Keratinocyte (primary cell): ENCODE data around the gene FBLIM1. TPM values are rescaled to one million over a fixed set of nuclear protein-coding genes. Genes with fewer than 3 reads are reported as not detected.

Experiments used
- DNase-seq: peaks from one replicate; pipeline ENCODE4 v3.0.0-alpha.2; 2011; ENCODE audit warnings: low read depth, missing footprints, low spot score
- FAIRE-seq: peaks from 2 replicates; lab custom pipeline; 2011; peaks lifted over from hg19 to GRCh38; lab: Jason Lieb, UNC
- H2AFZ ChIP-seq: 2 replicates; pipeline ENCODE4 v1.6.0; 2012; ENCODE audit warnings: low read length, control low read depth, inconsistent platforms; ENCODE audit not compliant: control insufficient read depth
- H3K27ac ChIP-seq: 2 replicates; pipeline ENCODE4 v1.5.1; 2011; ENCODE audit warnings: low read length; ENCODE audit not compliant: control insufficient read depth, insufficient read depth
- H3K27me3 ChIP-seq: 3 replicates; pipeline ENCODE4 v1.6.0; 2011; ENCODE audit warnings: low read length; ENCODE audit not compliant: control insufficient read depth, insufficient read depth; ENCODE audit errors: extremely low read depth
- H3K36me3 ChIP-seq, 2 experiments: 2 replicates in 1 of 2; 3 replicates in 1 of 2; pipeline ENCODE4 v1.5.1; 2011; ENCODE audit warnings: low read length in 2 of 2, mild to moderate bottlenecking in 1 of 2; ENCODE audit not compliant: control insufficient read depth in 2 of 2, insufficient read depth in 2 of 2; ENCODE audit errors: extremely low read depth in 1 of 2
- H3K4me1 ChIP-seq: 3 replicates; pipeline ENCODE4 v1.5.1; 2011; ENCODE audit warnings: low read length; ENCODE audit not compliant: control insufficient read depth, insufficient read depth; ENCODE audit errors: extremely low read depth
- H3K4me2 ChIP-seq: 3 replicates; pipeline ENCODE4 v1.6.0; 2011; ENCODE audit warnings: low read depth, low read length; ENCODE audit not compliant: control insufficient read depth, insufficient read depth; ENCODE audit errors: extremely low read depth
- H3K4me3 ChIP-seq, 3 experiments: fragments of 200-600 bp in 1 of 3; sonication (generic) in 1 of 3; 2 replicates in 2 of 3; 3 replicates in 1 of 3; pipeline ENCODE4 v1.5.1; 2011 to 2016; ENCODE audit warnings: low read length in 3 of 3, mild to moderate bottlenecking in 3 of 3, control low read depth in 2 of 3, inconsistent platforms in 1 of 3, low read depth in 1 of 3, mixed read lengths in 1 of 3, mixed run types in 1 of 3, moderate library complexity in 1 of 3; ENCODE audit not compliant: control insufficient read depth in 2 of 3, insufficient read depth in 2 of 3; ENCODE audit errors: extremely low read depth in 1 of 3
- H3K79me2 ChIP-seq: 2 replicates; pipeline ENCODE4 v1.6.0; 2012; ENCODE audit warnings: low read length; ENCODE audit not compliant: control insufficient read depth, insufficient read depth
- H3K9ac ChIP-seq: 3 replicates; pipeline ENCODE4 v1.6.0; 2011; ENCODE audit warnings: low read length; ENCODE audit not compliant: control insufficient read depth, insufficient read depth; ENCODE audit errors: extremely low read depth
- H3K9me1 ChIP-seq: 3 replicates; pipeline ENCODE4 v1.6.0; 2011; ENCODE audit warnings: low read length; ENCODE audit not compliant: control insufficient read depth, insufficient read depth; ENCODE audit errors: extremely low read depth
- H3K9me3 ChIP-seq: 2 replicates; pipeline ENCODE4 v1.5.1; 2012; ENCODE audit warnings: low read depth, low read length; ENCODE audit not compliant: control insufficient read depth
- H4K20me1 ChIP-seq: 3 replicates; pipeline ENCODE4 v1.6.0; 2011; ENCODE audit warnings: low read length; ENCODE audit not compliant: control insufficient read depth, insufficient read depth; ENCODE audit errors: extremely low read depth
- EZH2 ChIP-seq: IDR thresholded peaks from one replicate; pipeline ENCODE4 v1.6.1; 2012; ENCODE audit warnings: inconsistent platforms, mild to moderate bottlenecking, low read length, moderate library complexity
- dilution Hi-C: fragments of 300-500 bp; cut with MboI; formaldehyde crosslinking; loops from one replicate; pipeline ENCODE4 v1.7.0; 2020; ENCODE audit warnings: low sequenced_read_pairs; ENCODE audit not compliant: extremely low pct_ligation_motif_present
- polyA plus RNA-seq, 5 experiments: library from polyadenylated mRNA; depleted of rRNA in 3 of 5; stranded (reverse) in 3 of 5; stranded (forward) in 1 of 5; unstranded in 1 of 5; fragments of >200 nt; gene quantifications; 1 replicate in 1 of 5; 2 replicates in 3 of 5; 3 replicates in 1 of 5; pipeline versions ENCODE4 v1.2.1 to v1.2.3, GENCODE V29; 2011 to 2012; ENCODE audit warnings: missing spikeins in 2 of 5, low read depth in 1 of 5, low replicate concordance in 1 of 5
- TF ChIP-seq, protein P1 (sequence below), 3 experiments: IDR thresholded peaks in 1 of 3; conservative IDR thresholded peaks in 1 of 3; optimal IDR thresholded peaks in 1 of 3; 2 replicates in 2 of 3; 3 replicates in 1 of 3; pipeline versions ENCODE3 to v1.5.1; 2011; ENCODE audit warnings: low read length in 3 of 3, mild to moderate bottlenecking in 3 of 3, moderate library complexity in 2 of 3, control low read depth in 1 of 3, inconsistent platforms in 1 of 3; ENCODE audit not compliant: insufficient read depth in 2 of 3; ENCODE audit errors: extremely low read depth in 1 of 3

Gene FBLIM1
- polyA plus RNA-seq, 1 donor (not counting 4 experiments of a cell fraction or from before 2014, with no cell fraction given), result 144 TPM

DNA sequence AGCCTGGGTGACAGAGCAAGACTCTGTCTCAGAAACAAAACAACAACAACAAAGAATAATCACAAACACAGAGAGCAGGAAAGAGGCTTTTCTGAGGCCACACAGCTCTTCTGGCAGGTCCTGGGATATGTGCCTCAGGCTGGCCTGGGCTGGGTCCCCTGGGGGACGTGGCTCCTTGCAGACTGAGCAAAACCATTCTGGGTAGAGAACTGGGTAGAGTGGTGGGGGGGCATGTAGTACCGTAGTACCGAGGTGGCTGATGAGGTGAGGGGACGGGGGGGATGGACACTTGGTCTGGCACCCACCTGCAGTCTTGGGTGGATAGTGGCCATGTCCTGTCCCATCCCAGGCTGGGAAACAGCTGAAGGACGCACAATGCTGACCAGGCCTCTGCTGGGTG, 10.3 kb upstream of the FBLIM1 start:
- H3K9me3 ChIP-seq, result no peaks in the 10 kb centered on the region
- no peak overlapping the region for H3K4me3 ChIP-seq
- H3K4me2 ChIP-seq, result no peak overlapping the region
- H4K20me1 ChIP-seq, result no peaks in the 10 kb centered on the region
- H2AFZ ChIP-seq, result no peak overlapping the region
- H3K9me1 ChIP-seq, result no peaks in the 10 kb centered on the region
- no peaks in the 10 kb centered on the region for H3K4me1 ChIP-seq
- H3K9ac ChIP-seq, result no peak overlapping the region
- dilution Hi-C loops, result no loop called here
- no peaks in the 10 kb centered on the region for H3K27me3 ChIP-seq
- no peak overlapping the region for H3K27ac ChIP-seq
- DNase-seq, result no peak
- no peaks in the 10 kb centered on the region for H3K36me3 ChIP-seq
- no peak for FAIRE-seq
- TF ChIP-seq, protein P1, sequence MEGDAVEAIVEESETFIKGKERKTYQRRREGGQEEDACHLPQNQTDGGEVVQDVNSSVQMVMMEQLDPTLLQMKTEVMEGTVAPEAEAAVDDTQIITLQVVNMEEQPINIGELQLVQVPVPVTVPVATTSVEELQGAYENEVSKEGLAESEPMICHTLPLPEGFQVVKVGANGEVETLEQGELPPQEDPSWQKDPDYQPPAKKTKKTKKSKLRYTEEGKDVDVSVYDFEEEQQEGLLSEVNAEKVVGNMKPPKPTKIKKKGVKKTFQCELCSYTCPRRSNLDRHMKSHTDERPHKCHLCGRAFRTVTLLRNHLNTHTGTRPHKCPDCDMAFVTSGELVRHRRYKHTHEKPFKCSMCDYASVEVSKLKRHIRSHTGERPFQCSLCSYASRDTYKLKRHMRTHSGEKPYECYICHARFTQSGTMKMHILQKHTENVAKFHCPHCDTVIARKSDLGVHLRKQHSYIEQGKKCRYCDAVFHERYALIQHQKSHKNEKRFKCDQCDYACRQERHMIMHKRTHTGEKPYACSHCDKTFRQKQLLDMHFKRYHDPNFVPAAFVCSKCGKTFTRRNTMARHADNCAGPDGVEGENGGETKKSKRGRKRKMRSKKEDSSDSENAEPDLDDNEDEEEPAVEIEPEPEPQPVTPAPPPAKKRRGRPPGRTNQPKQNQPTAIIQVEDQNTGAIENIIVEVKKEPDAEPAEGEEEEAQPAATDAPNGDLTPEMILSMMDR (optimal IDR thresholded peaks at IDR 0.05 in 1 of 3, IDR thresholded peaks at IDR 0.05 in 1 of 3, conservative IDR thresholded peaks at IDR 0.05 in 1 of 3; ENCODE audit: extremely low read depth in 1 of 3, insufficient read depth in 2 of 3, low read length in 3 of 3), result no peak
- no peak for TF ChIP-seq EZH2
- H3K79me2 ChIP-seq, result no peaks in the 10 kb centered on the region

DNA sequence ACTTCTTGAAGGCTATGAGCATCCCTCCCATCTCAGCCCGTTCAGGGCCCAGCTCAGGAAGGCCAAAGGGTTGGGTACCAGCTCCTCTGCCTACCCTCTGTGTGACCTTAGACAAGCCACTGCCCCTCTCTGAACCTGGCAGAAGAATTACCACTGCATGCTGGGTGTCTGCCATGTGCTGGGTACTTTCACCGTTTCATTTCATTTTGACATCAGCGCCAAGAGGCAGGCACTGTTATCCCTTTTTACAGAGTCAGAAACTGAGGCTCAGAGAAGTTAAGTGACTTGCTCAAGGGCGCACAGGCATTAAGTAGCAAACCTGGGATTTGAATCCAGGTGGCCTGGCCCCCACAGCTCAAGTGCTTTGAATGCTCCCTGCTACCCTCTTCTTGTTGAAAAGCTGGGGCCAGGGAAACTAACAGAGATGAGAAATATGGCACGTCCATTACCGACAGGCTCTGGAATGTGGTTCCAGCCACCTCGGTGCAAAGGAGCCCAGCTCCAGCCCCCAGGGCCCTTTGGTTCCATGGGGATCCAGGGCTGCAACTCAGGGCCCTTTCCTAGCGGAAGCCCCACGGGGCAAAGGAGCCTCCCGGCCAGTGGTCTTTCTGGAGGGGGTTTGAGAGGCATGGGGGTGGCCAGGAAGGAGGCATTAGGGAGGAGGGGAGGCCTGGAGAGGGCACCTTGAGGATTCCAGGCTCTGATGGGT, 9.8 kb upstream of the FBLIM1 start:
- no peaks in the 10 kb centered on the region for H4K20me1 ChIP-seq
- H3K4me1 ChIP-seq, result no peaks in the 10 kb centered on the region
- H3K4me2 ChIP-seq, result no peak overlapping the region
- dilution Hi-C loops, result no loop called here
- H3K4me3 ChIP-seq, result no peak overlapping the region
- DNase-seq (no peak), FAIRE-seq (no peak)
- no peaks in the 10 kb centered on the region for H3K79me2 ChIP-seq
- no peak for TF ChIP-seq EZH2
- TF ChIP-seq, protein P1 (optimal IDR thresholded peaks at IDR 0.05 in 1 of 3, IDR thresholded peaks at IDR 0.05 in 1 of 3, conservative IDR thresholded peaks at IDR 0.05 in 1 of 3; ENCODE audit: extremely low read depth in 1 of 3, insufficient read depth in 2 of 3, low read length in 3 of 3), result no peak
- no peaks in the 10 kb centered on the region for H3K9me3 ChIP-seq
- no peak overlapping the region for H2AFZ ChIP-seq
- H3K9me1 ChIP-seq, result no peaks in the 10 kb centered on the region
- H3K9ac ChIP-seq, result no peak overlapping the region
- H3K27me3 ChIP-seq, result no peaks in the 10 kb centered on the region
- H3K36me3 ChIP-seq, result no peaks in the 10 kb centered on the region
- no peak overlapping the region for H3K27ac ChIP-seq
